Transverse colon (tissue), 4 donors: ENCODE measurements around the gene DYRK1B. TPM values are rescaled to one million over a fixed set of nuclear protein-coding genes. Genes with fewer than 3 reads are reported as not detected.
"Not testable (repeated sequence)": the region's sequence is repeated elsewhere in the genome, so short reads cannot be mapped to it uniquely, and the experiment has no call there.

ENCODE experiments used
- DNase-seq: peaks from one replicate; pipeline ENCODE4 v3.0.0-alpha.2; 2019
- H3K27ac ChIP-seq, 4 donors: fragments of 200-600 bp; sonication (generic); 2 replicates each; pipeline ENCODE4 v1.5.1; 2016 to 2018; ENCODE audit warnings: inconsistent platforms in 4 of 4
- H3K27me3 ChIP-seq: fragments of 200-600 bp; sonication (generic); 2 replicates; pipeline ENCODE4 v1.5.1; 2017; ENCODE audit warnings: inconsistent platforms
- H3K36me3 ChIP-seq, 4 donors: fragments of 200-600 bp; sonication (generic); 2 replicates each; pipeline ENCODE4 v1.5.1; 2017 to 2019; ENCODE audit warnings: inconsistent platforms in 4 of 4
- H3K4me1 ChIP-seq, 4 donors: fragments of 200-600 bp; sonication (generic); 2 replicates each; pipeline ENCODE4 v1.5.1; 2017 to 2020; ENCODE audit warnings: inconsistent platforms in 4 of 4
- H3K4me3 ChIP-seq, 4 donors: fragments of 200-600 bp; sonication (generic); 1 replicate in 1 of 4; 2 replicates in 3 of 4; pipeline versions ENCODE4 v1.5.1 to v1.6.1; 2017 to 2019; ENCODE audit warnings: inconsistent platforms in 4 of 4
- H3K9me3 ChIP-seq, 2 donors: fragments of 200-600 bp; sonication (generic); 2 replicates each; pipeline ENCODE4 v1.5.1; 2017 to 2019; ENCODE audit warnings: inconsistent platforms in 2 of 2
- EP300 ChIP-seq: sonication (generic); formaldehyde crosslinking; IDR thresholded peaks from one replicate; pipeline ENCODE4 v1.6.1; 2017; ENCODE audit warnings: antibody characterized with exemption, low read depth
- POLR2A ChIP-seq: fragments of 450-650 bp; IDR thresholded peaks from one replicate; pipeline ENCODE4 v1.6.1; 2016; ENCODE audit warnings: antibody characterized with exemption, mild to moderate bottlenecking, moderate library complexity
- POLR2AphosphoS5 ChIP-seq, 3 donors: sonication (generic); formaldehyde crosslinking; IDR thresholded peaks; one replicate each; pipeline ENCODE4 v1.6.1; 2016; ENCODE audit warnings: antibody characterized with exemption in 3 of 3
- WGBS, 2 donors: methylation state at CpG; one replicate each; pipeline ENCODE4 v1.1.5; 2018; ENCODE audit warnings: low coverage in 1 of 2; 5-methylcytosine and 5-hydroxymethylcytosine counted together
- in situ Hi-C, 4 donors: fragments of 200-750 bp; cut with MboI; loops; one replicate each; pipeline versions ENCODE4 v1.15.0 to v1.15.1; 2017; ENCODE audit warnings: low sequenced_read_pairs in 3 of 4, low pct_ligation_motif_present in 1 of 4, low pct_unique_long_range_greater_than_20kb in 1 of 4
- intact Hi-C: fragments of 100-400 bp; cut with DNase I; formaldehyde crosslinking; loops from one replicate; pipeline ENCODE4 v1.15.1; 2023; ENCODE audit warnings: low total_unique reads
- total RNA-seq, 4 donors: library from RNA; depleted of rRNA; stranded (reverse); fragments of >200 nt; gene quantifications; one replicate each; pipeline ENCODE4 v1.1.0, GENCODE V29; 2016
- TF ChIP-seq, protein P1 (sequence below), 5 experiments: fragments of 200-600 bp in 3 of 5; fragments of 450-650 bp in 2 of 5; sonication (generic) in 3 of 5; IDR thresholded peaks; 1 replicate in 2 of 5; 2 replicates in 3 of 5; pipeline ENCODE4 v1.5.1; 2016 to 2017; ENCODE audit warnings: antibody characterized with exemption in 5 of 5, inconsistent platforms in 3 of 5, mild to moderate bottlenecking in 2 of 5, moderate library complexity in 1 of 5

Gene DYRK1B
- total RNA-seq = 10 to 100 TPM; 13.3 to 16.1 (median 15.1) TPM

DNA sequence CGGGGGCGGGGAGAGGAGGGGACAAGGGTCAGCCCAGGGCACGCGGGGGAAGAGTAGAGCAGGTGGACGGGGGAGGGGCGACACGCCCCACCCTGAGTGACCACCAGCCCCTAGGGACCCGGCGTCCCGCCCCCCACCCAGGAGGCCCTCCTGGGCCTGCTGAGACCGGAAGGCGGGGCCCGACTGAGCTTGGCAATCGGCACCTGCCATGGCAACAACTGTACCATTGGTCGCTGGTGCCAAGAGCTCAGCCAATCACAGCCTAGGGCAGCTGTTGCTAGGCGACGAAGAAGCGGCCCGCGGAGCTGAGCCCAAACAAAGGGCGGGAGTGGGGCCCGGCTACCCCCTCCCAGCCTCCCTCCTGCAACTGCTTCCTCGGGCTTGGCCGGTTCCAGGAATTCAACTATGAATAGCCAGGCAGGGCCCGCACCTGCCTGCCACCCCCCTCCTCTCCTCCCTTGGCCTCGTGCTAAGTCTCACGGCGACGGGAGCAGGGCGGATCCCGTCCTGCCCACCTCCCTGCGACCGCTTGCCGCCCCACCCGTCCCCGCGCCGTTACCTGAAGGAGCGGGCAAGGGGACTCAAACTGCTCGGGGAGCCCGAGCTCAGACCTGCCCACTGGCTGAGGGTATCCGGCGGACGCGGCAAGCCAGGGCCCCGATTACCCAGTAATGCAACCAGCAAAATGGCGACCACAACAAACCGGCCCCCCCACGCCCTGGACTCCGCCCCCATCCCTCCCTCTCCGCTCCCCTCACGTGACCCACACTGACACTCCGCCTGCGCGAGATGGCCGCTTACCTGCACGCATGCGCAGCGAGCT, at the start of gene DYRK1B:
TSS of gene DYRK1B (minus strand) at position 699 of the 823 bp plus-strand sequence. CDS start 2,295 bp downstream, outside the sequence.
- Histone ChIP-seq H3K9me3 (no peaks in the 10 kb centered on the region), H3K36me3 (peaks cover 0 to 34% (median 16%) of the 10 kb centered on the region in 4 donors)
- in situ Hi-C loops = no loop called here

DNA sequence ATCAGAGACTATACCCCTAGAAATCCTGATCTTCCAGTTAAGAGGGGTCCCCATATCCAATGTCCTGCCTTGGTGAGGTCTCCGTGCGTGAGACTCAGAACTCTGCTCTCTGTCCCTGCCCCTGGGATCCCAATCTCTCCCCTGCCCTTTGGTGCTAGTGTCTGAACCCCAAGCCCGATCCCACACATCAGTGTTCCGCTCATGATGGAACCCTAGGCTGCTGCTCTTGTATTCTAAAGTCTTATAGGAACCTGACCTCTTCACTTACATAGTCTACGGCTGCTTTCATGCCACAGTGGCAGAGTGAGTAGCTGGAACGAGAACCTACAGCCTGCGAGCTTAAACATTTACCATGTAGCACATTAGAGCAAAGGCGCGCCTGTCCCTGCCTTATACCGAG, 48.7 kb upstream of the DYRK1B start:
- H3K4me3 ChIP-seq, H3K4me1 ChIP-seq, intact Hi-C loops, H3K9me3 ChIP-seq, DNase-seq, in situ Hi-C loops, H3K36me3 ChIP-seq, H3K27me3 ChIP-seq, H3K27ac ChIP-seq: not testable (repeated sequence)
- WGBS, 2 donors = 80 to 96% methylated on average over 5 to 6 of the region's 10 CpGs

More for the DNA sequence above, at the start of gene DYRK1B:
- intact Hi-C loops = no loop called here
- 0% methylated on average over 22 of the region's 59 CpGs; no CpG with 5 or more reads in 1 of the 2 donors for WGBS, 2 donors
- peak; percentile 98 for DNase-seq
- Histone ChIP-seq H3K27ac (peak within 1 kb of the TSS; percentile 78 to 90 (median 87)), H3K4me3 (peak within 1 kb of the TSS; percentile 75 to 95 (median 84)), H3K27me3 (no peaks in the 10 kb centered on the region), H3K4me1 (peaks cover 9 to 16% (median 12%) of the 10 kb centered on the region in 4 donors)
- TF ChIP-seq EP300 = no peak
- TF ChIP-seq, protein P1, sequence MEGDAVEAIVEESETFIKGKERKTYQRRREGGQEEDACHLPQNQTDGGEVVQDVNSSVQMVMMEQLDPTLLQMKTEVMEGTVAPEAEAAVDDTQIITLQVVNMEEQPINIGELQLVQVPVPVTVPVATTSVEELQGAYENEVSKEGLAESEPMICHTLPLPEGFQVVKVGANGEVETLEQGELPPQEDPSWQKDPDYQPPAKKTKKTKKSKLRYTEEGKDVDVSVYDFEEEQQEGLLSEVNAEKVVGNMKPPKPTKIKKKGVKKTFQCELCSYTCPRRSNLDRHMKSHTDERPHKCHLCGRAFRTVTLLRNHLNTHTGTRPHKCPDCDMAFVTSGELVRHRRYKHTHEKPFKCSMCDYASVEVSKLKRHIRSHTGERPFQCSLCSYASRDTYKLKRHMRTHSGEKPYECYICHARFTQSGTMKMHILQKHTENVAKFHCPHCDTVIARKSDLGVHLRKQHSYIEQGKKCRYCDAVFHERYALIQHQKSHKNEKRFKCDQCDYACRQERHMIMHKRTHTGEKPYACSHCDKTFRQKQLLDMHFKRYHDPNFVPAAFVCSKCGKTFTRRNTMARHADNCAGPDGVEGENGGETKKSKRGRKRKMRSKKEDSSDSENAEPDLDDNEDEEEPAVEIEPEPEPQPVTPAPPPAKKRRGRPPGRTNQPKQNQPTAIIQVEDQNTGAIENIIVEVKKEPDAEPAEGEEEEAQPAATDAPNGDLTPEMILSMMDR (IDR thresholded peaks at IDR 0.05) = no peak
- peak in 2 of 3 donors; percentile 40 to 53 for TF ChIP-seq POLR2AphosphoS5 (IDR thresholded peaks at IDR 0.05)
- TF ChIP-seq POLR2A = peak; percentile 42

DNA sequence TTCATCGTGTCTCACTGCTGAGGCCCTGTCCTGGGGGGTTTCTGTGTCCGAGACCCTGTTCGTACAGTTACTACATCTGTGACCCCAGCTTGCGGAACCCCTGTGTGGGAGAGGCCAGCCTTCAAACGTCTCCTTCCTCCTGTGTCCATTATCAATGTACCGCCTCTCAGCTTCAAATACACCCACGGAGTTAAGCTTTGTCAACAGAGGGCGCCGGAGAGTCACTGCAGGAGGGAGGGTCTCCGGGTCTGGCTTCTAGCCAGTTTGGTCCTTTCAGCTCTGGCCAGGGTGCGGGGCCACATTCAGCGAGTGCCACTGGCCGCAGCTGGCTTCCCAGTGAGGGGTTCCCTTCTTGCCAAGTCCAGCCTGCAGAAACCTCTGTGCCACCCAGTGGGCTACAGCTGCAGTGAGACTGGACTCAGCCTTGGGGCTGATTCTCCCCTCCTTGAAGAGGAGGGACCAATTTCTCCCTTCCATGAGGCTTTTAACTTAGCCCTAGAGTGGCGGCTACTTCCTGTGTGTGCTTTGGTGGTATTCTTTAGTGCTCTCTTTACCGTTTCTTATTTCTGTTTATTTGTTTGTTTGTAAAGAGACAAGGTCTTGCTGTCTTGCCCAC, 47.6 kb upstream of the DYRK1B start:
- in situ Hi-C loops, H3K4me3 ChIP-seq, H3K4me1 ChIP-seq, H3K9me3 ChIP-seq, H3K27ac ChIP-seq, intact Hi-C loops, DNase-seq, H3K27me3 ChIP-seq, H3K36me3 ChIP-seq: not testable (repeated sequence)
- 23% methylated on average over 14 of the region's 15 CpGs; no CpG with 5 or more reads in 1 of the 2 donors for WGBS, 2 donors
- TF ChIP-seq, protein P1 (IDR thresholded peaks at IDR 0.05) = peak in 2 of 5 experiments; percentile 7 to 13

DNA sequence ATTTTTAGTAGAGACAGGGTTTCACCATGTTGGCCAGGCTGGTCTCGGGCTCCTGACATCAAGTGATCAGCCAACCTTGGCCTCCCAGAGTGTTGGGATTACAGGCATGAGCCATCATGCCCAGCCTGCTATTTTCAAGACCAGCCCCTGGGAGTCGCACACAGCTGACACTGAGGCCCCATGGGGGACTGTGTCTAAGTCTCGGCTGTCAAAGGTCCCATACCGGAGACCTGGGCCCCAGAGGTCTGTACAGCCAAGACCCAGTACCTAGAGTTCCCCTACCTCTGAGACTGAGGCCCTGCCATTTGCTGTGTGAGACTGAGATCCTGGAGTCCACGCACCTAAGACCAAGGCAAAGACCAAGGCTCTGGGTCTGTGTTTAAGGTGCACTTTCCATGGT, 46.3 kb upstream of the DYRK1B start:
- H3K9me3 ChIP-seq, H3K4me3 ChIP-seq, H3K27me3 ChIP-seq, H3K27ac ChIP-seq, H3K4me1 ChIP-seq, DNase-seq, intact Hi-C loops, in situ Hi-C loops, H3K36me3 ChIP-seq: not testable (repeated sequence)
- whole genome bisulfite sequencing, 2 donors = 74% methylated on average over 4 of the region's 5 CpGs; no CpG with 5 or more reads in 1 of the 2 donors
- peak in 1 of 3 donors; percentile 6 for TF ChIP-seq POLR2AphosphoS5 (IDR thresholded peaks at IDR 0.05)

DNA sequence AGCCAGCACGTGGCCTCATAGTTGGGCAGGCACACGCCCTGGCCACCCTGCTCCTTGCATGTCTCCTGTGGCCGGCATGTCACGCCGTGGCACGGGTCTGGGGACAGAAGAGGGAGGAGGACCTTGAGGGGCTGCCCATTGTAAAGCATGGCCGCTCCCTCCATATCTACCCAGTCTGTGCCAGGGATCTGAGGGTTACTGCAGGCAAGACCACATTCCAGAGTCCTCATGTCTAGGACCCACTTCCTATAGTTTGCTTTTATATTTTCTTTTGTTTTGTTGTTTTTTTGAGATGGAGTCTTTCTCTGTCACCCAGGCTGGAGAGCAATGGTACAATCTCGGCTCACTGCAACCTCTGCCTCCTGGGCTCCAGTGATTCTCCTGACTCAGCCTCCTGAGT, 45.8 kb upstream of the DYRK1B start:
- 86 to 92% methylated on average over 1 to 5 of the region's 8 CpGs for WGBS, 2 donors
- H3K4me1 ChIP-seq, H3K36me3 ChIP-seq, H3K4me3 ChIP-seq, H3K27ac ChIP-seq, H3K9me3 ChIP-seq, in situ Hi-C loops, intact Hi-C loops, H3K27me3 ChIP-seq, DNase-seq: not testable (repeated sequence)
- peak in 1 of 3 donors; percentile 26 for TF ChIP-seq POLR2AphosphoS5 (IDR thresholded peaks at IDR 0.05)
